ENCODE data around the gene MICAL1. TPM values are rescaled to one million over a fixed set of nuclear protein-coding genes. Genes with fewer than 3 reads are reported as not detected.

The MICAL1 gene
- polyA plus RNA-seq, 1 donor from 2014 or later, result 54.2 TPM

DNA sequence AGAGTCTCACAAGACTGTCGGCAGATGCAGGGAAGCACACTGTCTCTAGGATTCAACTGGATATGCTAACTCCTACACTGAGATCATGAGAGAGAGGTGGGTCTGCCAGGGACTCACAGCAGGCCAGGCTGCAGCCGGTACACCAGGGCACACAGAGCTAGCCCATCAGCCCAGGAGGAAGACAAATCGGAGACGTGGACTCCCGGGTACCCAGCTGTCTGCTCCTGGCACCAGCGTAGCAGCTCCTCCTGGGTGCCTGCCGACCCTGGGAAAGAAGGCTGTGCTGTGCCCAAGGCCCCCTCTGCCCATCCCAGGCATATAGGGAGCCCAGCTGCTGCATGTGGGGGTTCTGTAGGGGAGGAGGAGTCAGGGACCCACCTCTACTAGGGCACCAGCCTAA is 7.0 kb downstream of the MICAL1 start:
- H3K79me2 ChIP-seq (replicated peaks; ENCODE audit: insufficient read depth, low read length), result no peaks in the 10 kb centered on the region

DNA sequence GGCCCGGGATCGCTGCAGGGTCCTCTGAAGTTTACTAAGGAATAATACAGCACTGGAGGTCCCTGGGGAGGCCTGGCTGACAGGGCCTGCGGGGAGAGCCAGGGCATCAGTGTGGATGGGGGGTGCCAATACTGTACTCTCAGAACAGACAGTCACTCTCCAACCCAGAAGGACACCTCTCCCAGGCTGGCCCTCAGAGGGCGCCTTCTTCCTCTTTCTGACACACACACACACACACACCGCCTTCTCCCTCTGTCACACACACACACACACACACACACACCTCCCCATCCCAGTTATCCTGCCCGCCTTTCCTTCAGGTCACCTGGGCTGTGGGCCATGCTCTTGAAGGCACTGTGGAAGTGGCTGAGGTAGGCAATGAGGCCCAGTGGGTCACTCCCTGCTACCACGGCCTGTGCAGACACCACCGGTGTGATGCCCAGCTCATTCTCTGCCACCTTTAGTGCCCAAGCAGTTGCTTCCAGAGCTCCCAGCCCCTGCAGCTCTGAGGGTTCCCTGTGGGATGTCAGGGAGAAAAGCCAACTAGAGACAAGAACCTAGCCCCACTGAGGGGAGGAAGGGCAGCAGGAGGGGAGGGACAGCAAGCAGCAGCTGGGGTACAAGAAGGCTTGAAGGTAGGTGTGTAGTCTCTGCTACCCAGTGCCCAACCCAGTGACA is 7.6 kb downstream of the MICAL1 start:
- no peak overlapping the region for H3K4me2 ChIP-seq (ENCODE audit: low read length)
- H3K9ac ChIP-seq (ENCODE audit: low read length), result no peak overlapping the region
- no peaks in the 10 kb centered on the region for H3K79me2 ChIP-seq (replicated peaks; ENCODE audit: insufficient read depth, low read length)
- H3F3A ChIP-seq (ENCODE audit: insufficient read depth, low read length, poor library complexity, severe bottlenecking), result no peaks in the 10 kb centered on the region
- no peak overlapping the region for H2AFZ ChIP-seq (ENCODE audit: low read depth, low read length)
- H3K36me3 ChIP-seq (ENCODE audit: insufficient read depth, low read length), result peaks cover 5% of the 10 kb centered on the region
- H3K27ac ChIP-seq (ENCODE audit: low read length), result no peak overlapping the region
- no peak overlapping the region for H3K4me3 ChIP-seq (ENCODE audit: low read length)
- no peaks in the 10 kb centered on the region for H3K9me3 ChIP-seq (ENCODE audit: low read length)
- H3K9me2 ChIP-seq (ENCODE audit: insufficient read depth, low read length), result no peaks in the 10 kb centered on the region
- H3K27me3 ChIP-seq (ENCODE audit: insufficient read depth, low read depth, low read length), result no peaks in the 10 kb centered on the region
- no peaks in the 10 kb centered on the region for H4K20me1 ChIP-seq (ENCODE audit: insufficient read depth)
- TF ChIP-seq, protein P1, sequence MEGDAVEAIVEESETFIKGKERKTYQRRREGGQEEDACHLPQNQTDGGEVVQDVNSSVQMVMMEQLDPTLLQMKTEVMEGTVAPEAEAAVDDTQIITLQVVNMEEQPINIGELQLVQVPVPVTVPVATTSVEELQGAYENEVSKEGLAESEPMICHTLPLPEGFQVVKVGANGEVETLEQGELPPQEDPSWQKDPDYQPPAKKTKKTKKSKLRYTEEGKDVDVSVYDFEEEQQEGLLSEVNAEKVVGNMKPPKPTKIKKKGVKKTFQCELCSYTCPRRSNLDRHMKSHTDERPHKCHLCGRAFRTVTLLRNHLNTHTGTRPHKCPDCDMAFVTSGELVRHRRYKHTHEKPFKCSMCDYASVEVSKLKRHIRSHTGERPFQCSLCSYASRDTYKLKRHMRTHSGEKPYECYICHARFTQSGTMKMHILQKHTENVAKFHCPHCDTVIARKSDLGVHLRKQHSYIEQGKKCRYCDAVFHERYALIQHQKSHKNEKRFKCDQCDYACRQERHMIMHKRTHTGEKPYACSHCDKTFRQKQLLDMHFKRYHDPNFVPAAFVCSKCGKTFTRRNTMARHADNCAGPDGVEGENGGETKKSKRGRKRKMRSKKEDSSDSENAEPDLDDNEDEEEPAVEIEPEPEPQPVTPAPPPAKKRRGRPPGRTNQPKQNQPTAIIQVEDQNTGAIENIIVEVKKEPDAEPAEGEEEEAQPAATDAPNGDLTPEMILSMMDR (IDR thresholded peaks at IDR 0.05; ENCODE audit: poor library complexity, severe bottlenecking), result no peak
- TF ChIP-seq MXI1 (conservative IDR thresholded peaks at IDR 0.05; ENCODE audit: poor library complexity, severe bottlenecking) (no peak), EP300 (conservative IDR thresholded peaks at IDR 0.05; ENCODE audit: poor library complexity, severe bottlenecking) (no peak), EZH2 (IDR thresholded peaks at IDR 0.05; ENCODE audit: borderline replicate concordance, insufficient read depth, low read length, poor library complexity, severe bottlenecking) (no peak), TAF1 (IDR thresholded peaks at IDR 0.05; ENCODE audit: low read depth) (no peak), RAD21 (conservative IDR thresholded peaks at IDR 0.05) (no peak), SMC3 (conservative IDR thresholded peaks at IDR 0.05; ENCODE audit: poor library complexity) (no peak), POLR2AphosphoS5 (IDR thresholded peaks at IDR 0.05) (no peak)
- TF ChIP-seq, protein P2, sequence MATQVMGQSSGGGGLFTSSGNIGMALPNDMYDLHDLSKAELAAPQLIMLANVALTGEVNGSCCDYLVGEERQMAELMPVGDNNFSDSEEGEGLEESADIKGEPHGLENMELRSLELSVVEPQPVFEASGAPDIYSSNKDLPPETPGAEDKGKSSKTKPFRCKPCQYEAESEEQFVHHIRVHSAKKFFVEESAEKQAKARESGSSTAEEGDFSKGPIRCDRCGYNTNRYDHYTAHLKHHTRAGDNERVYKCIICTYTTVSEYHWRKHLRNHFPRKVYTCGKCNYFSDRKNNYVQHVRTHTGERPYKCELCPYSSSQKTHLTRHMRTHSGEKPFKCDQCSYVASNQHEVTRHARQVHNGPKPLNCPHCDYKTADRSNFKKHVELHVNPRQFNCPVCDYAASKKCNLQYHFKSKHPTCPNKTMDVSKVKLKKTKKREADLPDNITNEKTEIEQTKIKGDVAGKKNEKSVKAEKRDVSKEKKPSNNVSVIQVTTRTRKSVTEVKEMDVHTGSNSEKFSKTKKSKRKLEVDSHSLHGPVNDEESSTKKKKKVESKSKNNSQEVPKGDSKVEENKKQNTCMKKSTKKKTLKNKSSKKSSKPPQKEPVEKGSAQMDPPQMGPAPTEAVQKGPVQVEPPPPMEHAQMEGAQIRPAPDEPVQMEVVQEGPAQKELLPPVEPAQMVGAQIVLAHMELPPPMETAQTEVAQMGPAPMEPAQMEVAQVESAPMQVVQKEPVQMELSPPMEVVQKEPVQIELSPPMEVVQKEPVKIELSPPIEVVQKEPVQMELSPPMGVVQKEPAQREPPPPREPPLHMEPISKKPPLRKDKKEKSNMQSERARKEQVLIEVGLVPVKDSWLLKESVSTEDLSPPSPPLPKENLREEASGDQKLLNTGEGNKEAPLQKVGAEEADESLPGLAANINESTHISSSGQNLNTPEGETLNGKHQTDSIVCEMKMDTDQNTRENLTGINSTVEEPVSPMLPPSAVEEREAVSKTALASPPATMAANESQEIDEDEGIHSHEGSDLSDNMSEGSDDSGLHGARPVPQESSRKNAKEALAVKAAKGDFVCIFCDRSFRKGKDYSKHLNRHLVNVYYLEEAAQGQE (IDR thresholded peaks at IDR 0.05; ENCODE audit: borderline replicate concordance), result no peak

More for the DNA sequence above, 7.0 kb downstream of the MICAL1 start:
- no peaks in the 10 kb centered on the region for H3K27me3 ChIP-seq (ENCODE audit: insufficient read depth, low read depth, low read length)
- H3K9me3 ChIP-seq (ENCODE audit: low read length), result no peaks in the 10 kb centered on the region
- H2AFZ ChIP-seq (ENCODE audit: low read depth, low read length), result no peak overlapping the region
- H3K9ac ChIP-seq (ENCODE audit: low read length), result no peak overlapping the region
- no peak for TF ChIP-seq EP300 (conservative IDR thresholded peaks at IDR 0.05; ENCODE audit: poor library complexity, severe bottlenecking)
- TF ChIP-seq POLR2AphosphoS5 (IDR thresholded peaks at IDR 0.05), result no peak
- no peak for TF ChIP-seq EZH2 (IDR thresholded peaks at IDR 0.05; ENCODE audit: borderline replicate concordance, insufficient read depth, low read length, poor library complexity, severe bottlenecking)
- TF ChIP-seq TAF1 (IDR thresholded peaks at IDR 0.05; ENCODE audit: low read depth), result no peak
- TF ChIP-seq RAD21 (conservative IDR thresholded peaks at IDR 0.05), result no peak
- TF ChIP-seq, protein P2 (IDR thresholded peaks at IDR 0.05; ENCODE audit: borderline replicate concordance), result no peak
- TF ChIP-seq SMC3 (conservative IDR thresholded peaks at IDR 0.05; ENCODE audit: poor library complexity), result no peak
- TF ChIP-seq MXI1 (conservative IDR thresholded peaks at IDR 0.05; ENCODE audit: poor library complexity, severe bottlenecking), result no peak
- TF ChIP-seq, protein P1 (IDR thresholded peaks at IDR 0.05; ENCODE audit: poor library complexity, severe bottlenecking), result no peak
- no peak overlapping the region for H3K4me2 ChIP-seq (ENCODE audit: low read length)
- no peaks in the 10 kb centered on the region for H3F3A ChIP-seq (ENCODE audit: insufficient read depth, low read length, poor library complexity, severe bottlenecking)
- H3K4me3 ChIP-seq (ENCODE audit: low read length), result no peak overlapping the region
- H3K9me2 ChIP-seq (ENCODE audit: insufficient read depth, low read length), result no peaks in the 10 kb centered on the region
- peaks cover 5% of the 10 kb centered on the region for H3K36me3 ChIP-seq (ENCODE audit: insufficient read depth, low read length)
- no peak overlapping the region for H3K27ac ChIP-seq (ENCODE audit: low read length)
- no peaks in the 10 kb centered on the region for H4K20me1 ChIP-seq (ENCODE audit: insufficient read depth)

Data from neural cell (in vitro differentiated cells).